Spleen (tissue), 7 donors: Measurements from ENCODE around the gene MSX1.

Experiments used
- POLR2A ChIP-seq, 3 donors: fragments of 450-650 bp; IDR thresholded peaks; one replicate each; pipeline ENCODE4 v1.5.1; 2017; ENCODE audit warnings: antibody characterized with exemption in 3 of 3, mild to moderate bottlenecking in 1 of 3
- POLR2AphosphoS5 ChIP-seq, 3 donors: sonication (generic); formaldehyde crosslinking; IDR thresholded peaks; one replicate each; pipeline ENCODE4 v1.5.1; 2017; ENCODE audit warnings: antibody characterized with exemption in 3 of 3
- TF ChIP-seq, protein P1 (sequence below), 11 experiments: fragments of 200-600 bp in 7 of 11; fragments of 450-650 bp in 4 of 11; sonication (generic) in 4 of 11; IDR thresholded peaks in 8 of 11; conservative IDR thresholded peaks in 3 of 11; 1 replicate in 7 of 11; 2 replicates in 4 of 11; pipeline versions ENCODE4 v1.4.0 to v1.8.0; 2016 to 2021; ENCODE audit warnings: antibody characterized with exemption in 11 of 11, inconsistent platforms in 4 of 11, mild to moderate bottlenecking in 1 of 11
- donor health status: DM: no; HTN: no; CAD: no; lungs with moderate emphysema.
- donor health status: DM: no; HTN: no; CAD: no.
- donor health status: DM: no; HTN: no; CAD: no.

DNA sequence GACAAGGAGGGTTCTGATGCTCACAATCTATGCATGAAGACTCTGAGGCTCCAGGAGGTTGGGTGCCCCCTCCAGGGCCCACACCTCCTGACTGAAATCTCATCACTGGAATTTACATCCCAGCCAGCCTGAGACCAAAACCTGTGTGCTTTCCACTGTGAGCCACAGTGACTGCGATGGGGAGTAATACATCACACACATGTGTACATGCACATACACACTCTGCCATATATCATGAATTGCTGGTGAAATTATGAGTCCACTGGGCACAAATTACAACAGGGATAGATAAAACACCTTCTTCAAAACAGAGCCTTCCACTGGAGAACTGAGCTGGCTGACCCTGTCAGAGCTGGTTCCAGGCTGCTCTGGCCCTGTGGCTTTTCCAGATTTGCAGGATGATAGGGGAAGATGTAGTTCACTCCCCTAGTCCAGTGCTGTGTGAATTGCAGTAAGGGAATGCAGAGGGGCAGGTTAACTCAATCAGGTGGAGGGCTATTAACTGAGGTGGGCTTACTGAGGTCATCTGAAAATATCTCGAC lies 35.8 kb upstream of the MSX1 start:
- TF ChIP-seq, protein P1, sequence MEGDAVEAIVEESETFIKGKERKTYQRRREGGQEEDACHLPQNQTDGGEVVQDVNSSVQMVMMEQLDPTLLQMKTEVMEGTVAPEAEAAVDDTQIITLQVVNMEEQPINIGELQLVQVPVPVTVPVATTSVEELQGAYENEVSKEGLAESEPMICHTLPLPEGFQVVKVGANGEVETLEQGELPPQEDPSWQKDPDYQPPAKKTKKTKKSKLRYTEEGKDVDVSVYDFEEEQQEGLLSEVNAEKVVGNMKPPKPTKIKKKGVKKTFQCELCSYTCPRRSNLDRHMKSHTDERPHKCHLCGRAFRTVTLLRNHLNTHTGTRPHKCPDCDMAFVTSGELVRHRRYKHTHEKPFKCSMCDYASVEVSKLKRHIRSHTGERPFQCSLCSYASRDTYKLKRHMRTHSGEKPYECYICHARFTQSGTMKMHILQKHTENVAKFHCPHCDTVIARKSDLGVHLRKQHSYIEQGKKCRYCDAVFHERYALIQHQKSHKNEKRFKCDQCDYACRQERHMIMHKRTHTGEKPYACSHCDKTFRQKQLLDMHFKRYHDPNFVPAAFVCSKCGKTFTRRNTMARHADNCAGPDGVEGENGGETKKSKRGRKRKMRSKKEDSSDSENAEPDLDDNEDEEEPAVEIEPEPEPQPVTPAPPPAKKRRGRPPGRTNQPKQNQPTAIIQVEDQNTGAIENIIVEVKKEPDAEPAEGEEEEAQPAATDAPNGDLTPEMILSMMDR (IDR thresholded peaks at IDR 0.05 in 8 of 11, conservative IDR thresholded peaks at IDR 0.05 in 3 of 11) = no peak
- TF ChIP-seq POLR2A (IDR thresholded peaks at IDR 0.05) (no peak), POLR2AphosphoS5 (IDR thresholded peaks at IDR 0.05) (no peak)
